Measurements from ENCODE around the gene CRTAP.
"Not testable (repeated sequence)": the region's sequence is repeated elsewhere in the genome, so short reads cannot be mapped to it uniquely, and the experiment has no call there.

The CRTAP gene

DNA sequence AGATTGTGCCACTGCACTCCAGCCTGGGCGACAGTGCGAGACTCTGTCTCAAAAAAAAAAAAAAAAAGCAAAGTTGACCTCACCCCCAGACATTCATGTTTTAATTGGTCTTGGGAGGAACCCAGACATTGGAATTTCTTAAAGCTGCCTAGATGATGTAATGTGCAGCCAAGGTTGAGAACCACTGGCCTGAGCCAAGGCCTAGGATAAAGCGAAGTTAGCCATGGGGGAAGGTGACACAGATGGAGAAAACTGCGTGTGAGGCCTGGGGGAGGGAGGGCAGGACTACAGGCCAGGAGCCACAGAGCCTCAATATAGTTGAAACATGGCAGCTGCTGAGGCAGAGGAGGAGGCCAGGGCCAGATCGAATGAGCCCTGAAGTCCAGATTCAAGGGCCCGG is 37.8 kb upstream of the CRTAP start:
- TF ChIP-seq, protein P1, sequence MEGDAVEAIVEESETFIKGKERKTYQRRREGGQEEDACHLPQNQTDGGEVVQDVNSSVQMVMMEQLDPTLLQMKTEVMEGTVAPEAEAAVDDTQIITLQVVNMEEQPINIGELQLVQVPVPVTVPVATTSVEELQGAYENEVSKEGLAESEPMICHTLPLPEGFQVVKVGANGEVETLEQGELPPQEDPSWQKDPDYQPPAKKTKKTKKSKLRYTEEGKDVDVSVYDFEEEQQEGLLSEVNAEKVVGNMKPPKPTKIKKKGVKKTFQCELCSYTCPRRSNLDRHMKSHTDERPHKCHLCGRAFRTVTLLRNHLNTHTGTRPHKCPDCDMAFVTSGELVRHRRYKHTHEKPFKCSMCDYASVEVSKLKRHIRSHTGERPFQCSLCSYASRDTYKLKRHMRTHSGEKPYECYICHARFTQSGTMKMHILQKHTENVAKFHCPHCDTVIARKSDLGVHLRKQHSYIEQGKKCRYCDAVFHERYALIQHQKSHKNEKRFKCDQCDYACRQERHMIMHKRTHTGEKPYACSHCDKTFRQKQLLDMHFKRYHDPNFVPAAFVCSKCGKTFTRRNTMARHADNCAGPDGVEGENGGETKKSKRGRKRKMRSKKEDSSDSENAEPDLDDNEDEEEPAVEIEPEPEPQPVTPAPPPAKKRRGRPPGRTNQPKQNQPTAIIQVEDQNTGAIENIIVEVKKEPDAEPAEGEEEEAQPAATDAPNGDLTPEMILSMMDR (IDR thresholded peaks at IDR 0.05; ENCODE audit: control insufficient read depth, extremely low read depth, insufficient read depth) = no peak
- no peak for DNase-seq (ENCODE audit: low read depth)
- no peak overlapping the region for H3K4me3 ChIP-seq (ENCODE audit: low read depth, low read length)

DNA sequence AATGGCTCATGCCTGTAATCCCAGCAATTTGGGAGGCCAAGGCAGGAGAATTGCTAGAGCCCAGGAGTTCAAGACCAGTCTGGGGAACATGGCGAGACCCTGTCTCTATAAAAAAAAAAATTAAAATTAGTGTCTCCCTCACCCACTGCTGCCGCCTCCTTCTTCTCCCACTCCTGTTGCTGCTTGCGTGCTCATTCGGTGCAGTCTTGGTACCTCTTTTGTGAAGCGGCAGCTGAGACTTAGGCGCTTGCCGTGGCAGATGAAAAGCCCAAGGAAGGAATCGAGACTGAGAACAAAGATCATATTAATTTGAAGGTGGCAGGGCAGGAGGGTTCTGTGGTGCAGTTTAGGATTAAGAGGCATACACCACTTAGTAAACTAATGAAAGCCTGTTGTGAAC is 36.9 kb upstream of the CRTAP start:
- DNase-seq (ENCODE audit: low read depth) = no peak
- H3K4me3 ChIP-seq (ENCODE audit: low read depth, low read length) = no peak overlapping the region
- TF ChIP-seq, protein P1 (IDR thresholded peaks at IDR 0.05; ENCODE audit: control insufficient read depth, extremely low read depth, insufficient read depth) = no peak

DNA sequence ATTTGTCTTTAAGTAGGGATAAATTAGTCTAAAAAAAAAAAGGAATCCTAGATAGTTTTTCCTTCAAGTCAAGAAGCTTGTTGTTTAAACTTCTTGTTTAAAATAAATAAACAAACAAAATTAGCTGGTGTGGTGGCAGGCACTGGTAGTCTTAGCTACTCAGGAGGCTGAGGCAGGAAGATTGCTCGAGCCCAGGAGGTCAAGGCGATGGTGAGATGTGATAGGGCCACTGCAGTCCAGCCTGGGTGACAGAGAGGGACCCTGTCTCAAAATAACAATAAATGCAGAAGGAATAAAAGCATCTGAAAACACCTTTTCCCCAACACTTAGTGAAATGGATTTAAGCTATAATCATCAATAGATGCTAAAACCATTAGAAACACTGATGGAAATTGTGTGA is 35.8 kb upstream of the CRTAP start:
- no peak overlapping the region for H3K4me3 ChIP-seq (ENCODE audit: low read depth, low read length)
- DNase-seq (ENCODE audit: low read depth) = no peak
- TF ChIP-seq, protein P1 (IDR thresholded peaks at IDR 0.05; ENCODE audit: control insufficient read depth, extremely low read depth, insufficient read depth) = no peak

DNA sequence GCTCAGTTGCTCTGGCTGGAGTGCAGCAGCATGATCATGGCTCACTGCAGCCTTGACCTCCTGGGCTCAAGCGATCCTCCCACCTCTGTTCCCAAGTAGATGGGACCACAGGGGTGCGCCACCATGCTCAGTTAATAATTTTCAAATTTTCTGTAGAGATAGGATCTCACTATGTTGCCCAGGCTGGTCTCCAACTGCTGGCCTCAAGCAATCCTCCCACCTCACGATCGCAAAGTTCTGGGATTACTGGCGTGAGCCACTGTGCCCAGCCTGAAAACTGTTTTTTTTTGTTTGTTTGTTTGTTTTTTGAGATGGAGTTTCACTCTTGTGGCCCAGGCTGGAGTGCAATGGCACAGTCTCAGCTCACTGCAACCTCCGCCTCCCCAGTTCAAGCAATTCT is 34.0 kb upstream of the CRTAP start:
- H3K4me3 ChIP-seq (ENCODE audit: low read depth, low read length); DNase-seq (ENCODE audit: low read depth): not testable (repeated sequence)

DNA sequence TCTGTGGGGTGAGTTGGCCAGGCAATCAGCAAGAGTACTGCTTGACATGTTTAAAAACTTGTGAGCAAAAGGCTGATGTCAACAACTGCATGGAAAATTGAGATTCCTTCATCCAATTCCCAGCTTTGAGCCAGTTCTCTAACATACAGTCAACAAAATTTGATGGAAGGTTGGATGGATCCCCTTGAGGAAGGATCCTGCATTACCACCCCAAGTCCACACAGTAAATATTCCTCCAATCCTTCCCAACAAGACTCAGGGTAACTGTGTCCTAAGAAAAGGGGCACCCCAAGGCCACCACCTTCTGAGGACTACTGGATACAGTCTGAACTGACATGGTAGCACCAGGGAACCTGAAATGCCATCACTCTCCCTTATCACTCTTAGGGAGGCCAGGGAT is 32.0 kb upstream of the CRTAP start:
- H3K4me3 ChIP-seq (ENCODE audit: low read depth, low read length) = no peak overlapping the region
- TF ChIP-seq, protein P1 (IDR thresholded peaks at IDR 0.05; ENCODE audit: control insufficient read depth, extremely low read depth, insufficient read depth) = no peak
- DNase-seq (ENCODE audit: low read depth) = no peak

DNA sequence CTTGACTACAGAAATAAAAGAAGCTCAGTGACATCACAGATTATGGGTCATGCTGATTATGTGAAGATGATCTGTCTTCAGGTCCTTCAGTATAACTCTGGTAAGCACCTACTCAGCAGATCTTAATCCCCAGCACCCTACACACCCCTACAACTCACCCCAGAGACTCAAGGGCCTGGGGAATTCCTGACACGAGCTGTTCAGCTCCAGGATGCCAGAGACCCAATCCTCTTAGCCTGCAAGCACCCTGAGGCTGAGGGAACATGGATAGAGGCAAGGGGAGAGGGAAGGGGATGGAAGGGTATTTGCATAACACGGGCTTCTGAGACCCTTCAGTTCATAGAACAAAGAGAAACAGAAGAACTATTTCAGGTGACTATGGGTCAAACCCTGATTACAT is 29.9 kb upstream of the CRTAP start:
- TF ChIP-seq, protein P1 (IDR thresholded peaks at IDR 0.05; ENCODE audit: control insufficient read depth, extremely low read depth, insufficient read depth) = no peak
- no peak for DNase-seq (ENCODE audit: low read depth)
- H3K4me3 ChIP-seq (ENCODE audit: low read depth, low read length) = no peak overlapping the region

DNA sequence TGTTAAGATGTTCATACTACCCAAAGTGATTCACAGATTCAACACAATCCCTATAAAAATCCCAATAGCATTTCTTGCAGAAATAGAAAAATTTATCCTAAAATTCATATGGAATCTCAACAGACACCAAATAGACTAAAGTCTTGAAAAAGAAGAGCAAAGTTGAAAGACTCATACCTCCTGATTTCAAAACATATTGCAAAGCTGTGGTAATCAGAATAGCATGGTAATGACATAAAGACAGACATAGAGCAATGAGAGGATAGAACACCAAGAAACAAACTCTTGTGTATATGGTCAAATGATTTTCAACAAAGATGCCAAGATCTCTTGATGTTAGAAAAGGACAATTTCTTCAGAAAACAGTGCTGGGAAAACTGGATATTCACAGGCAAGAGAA is 25.1 kb upstream of the CRTAP start:
- no peak for DNase-seq (ENCODE audit: low read depth)
- TF ChIP-seq, protein P1 (IDR thresholded peaks at IDR 0.05; ENCODE audit: control insufficient read depth, extremely low read depth, insufficient read depth) = no peak
- no peak overlapping the region for H3K4me3 ChIP-seq (ENCODE audit: low read depth, low read length)

DNA sequence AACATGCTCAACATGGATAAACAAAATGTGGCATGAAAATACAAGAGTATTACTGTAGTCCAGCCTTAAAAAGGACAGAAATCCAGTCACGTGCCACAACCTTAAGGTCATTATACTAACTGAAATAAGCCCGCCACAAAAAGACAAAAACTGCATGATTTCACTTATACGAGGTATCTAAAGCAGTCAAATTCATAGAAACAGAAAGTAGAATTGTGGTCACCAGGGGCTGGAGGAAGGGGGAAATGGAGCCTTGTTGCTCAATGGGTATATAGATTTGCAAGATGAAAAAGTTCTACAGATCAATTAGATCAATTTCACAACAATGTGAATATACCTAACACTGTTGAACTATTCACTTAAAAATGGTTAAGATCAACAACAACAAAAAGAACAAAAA is 24.3 kb upstream of the CRTAP start:
- H3K4me3 ChIP-seq (ENCODE audit: low read depth, low read length) = no peak overlapping the region
- TF ChIP-seq, protein P1 (IDR thresholded peaks at IDR 0.05; ENCODE audit: control insufficient read depth, extremely low read depth, insufficient read depth) = no peak
- no peak for DNase-seq (ENCODE audit: low read depth)

Measured in LNCaP clone FGC (cell line).